Kasumi-1 (cell line): ENCODE data around the gene CELSR3.

Experiments used
- DNase-seq, 2 experiments: peaks; one replicate each; lab custom pipeline; 2025; lab: John Stamatoyannopoulos, UW

The CELSR3 gene

DNA sequence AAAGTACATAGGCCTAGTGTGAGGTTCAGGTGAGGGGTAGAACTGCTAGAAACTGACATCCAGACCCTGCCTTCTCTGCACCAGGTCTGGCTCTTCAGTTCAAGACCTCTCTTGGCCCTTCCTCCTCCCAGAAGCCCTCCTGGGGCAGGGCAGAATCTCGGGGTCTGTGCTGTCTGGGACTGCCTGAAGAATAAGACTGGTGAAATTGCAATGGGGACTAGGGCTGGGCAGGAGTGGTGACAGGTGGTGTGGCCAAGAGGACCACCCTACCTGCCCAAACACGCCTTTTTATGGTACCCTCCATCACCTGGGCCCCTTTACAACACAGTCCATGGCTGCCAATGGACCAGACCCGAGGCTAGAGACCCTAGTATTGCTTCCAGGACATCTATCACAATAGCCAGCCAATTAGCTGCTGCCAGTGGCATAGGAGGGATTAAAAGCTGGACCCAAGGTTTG lies 24.6 kb upstream of the CELSR3 start:
- no peak for DNase-seq

DNA sequence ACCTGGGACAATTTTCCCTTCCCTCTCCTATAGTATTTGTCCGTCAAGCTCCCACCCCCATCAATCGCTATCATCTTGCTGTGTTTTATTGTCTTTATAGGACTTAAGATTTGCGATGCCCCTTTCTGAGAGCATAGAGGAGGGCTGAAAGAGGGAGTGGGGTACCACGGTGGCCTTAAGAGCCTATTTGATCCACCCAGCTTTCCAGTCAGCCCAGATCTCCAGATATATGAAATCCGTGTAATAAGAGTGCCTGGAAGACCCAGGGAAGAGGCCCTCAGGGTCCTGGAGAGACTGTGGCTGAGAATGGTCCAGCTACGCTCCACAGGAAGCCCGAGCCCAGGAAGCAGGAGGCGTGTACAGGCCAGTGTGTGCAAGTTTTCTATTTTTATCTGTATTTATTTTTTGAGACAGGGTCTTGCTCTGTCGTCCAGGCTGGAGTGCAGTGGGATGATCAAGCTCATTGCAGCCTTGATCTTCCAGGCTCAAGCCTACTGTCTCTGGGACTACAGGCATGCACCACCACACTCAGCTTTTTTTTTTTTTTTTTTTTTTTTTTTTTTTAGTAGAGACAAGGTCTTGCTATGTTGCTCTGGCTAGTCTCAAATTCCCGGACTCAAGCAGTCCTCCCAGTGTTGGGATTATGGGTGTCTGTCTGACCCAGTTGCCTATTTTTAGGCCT lies 24.0 kb upstream of the CELSR3 start:
- peak; percentile 27 to 42 for DNase-seq

DNA sequence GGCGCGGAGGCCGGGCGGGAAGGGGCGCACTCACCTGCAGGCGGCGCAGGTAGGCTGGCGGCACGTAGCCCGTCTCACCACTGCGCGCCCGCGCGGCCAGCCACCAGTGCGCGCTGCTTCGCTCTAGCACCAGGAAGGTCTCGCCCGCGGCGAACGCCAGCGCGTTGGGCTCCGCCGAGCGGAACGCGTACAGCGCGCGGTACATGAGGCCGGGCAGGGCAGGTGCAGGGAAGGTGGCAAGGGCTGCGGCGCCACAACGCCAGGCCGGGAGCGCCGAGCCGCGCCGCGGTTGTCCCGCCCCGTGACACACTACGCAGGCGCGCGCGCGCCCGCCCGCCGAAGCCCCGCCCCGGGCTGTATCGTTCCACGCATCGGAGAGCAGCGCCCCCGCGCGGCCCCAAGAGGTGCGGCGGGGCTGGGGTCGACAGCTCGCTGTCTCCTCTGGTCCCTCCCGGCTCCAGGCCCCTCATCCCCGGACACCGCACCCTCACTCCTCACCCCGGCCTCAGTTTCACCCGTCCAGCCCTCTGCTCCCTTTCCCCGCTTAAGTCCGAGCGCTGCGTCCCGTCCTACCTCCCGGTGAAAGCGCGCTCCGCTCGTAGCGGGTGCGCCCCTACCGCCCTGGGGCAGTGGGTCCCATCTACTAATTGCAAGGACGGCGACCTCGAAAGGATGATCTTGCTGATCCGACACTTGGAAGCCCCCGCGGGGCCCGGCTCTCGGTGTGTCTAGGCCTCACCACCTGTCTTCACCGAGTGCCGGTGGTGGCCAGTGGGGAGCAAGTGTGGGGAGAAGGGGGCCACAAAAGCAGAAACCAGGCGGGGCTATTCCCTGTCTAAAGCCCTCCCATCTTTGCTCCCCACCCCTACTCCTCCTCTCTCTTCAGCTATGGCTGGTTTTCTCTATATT lies 23.2 kb upstream of the CELSR3 start, which contains the start of gene NCKIPSD:
Gene NCKIPSD, minus strand, starts transcription at position 313 of the 909 bp plus-strand sequence. Its CDS starts 108 bp downstream, at position 205.
- peak; percentile 75 to 78 for DNase-seq

DNA sequence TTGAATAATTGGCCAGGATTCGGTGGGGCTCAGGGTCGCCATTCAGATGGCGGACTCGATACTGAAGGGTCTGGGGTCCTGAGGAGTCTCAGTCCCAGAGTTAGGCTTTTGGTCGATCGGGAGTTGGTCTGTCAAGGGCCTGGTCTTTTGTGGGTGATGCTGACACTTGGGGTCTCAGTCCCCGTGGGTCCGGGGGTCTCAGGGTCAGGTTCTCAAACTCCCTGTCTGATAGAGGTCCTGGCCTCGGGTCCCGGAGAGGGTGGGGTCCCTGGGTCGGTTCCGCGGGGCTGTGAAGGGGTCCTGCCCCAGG lies 22.6 kb upstream of the CELSR3 start:
- DNase-seq, result no peak

DNA sequence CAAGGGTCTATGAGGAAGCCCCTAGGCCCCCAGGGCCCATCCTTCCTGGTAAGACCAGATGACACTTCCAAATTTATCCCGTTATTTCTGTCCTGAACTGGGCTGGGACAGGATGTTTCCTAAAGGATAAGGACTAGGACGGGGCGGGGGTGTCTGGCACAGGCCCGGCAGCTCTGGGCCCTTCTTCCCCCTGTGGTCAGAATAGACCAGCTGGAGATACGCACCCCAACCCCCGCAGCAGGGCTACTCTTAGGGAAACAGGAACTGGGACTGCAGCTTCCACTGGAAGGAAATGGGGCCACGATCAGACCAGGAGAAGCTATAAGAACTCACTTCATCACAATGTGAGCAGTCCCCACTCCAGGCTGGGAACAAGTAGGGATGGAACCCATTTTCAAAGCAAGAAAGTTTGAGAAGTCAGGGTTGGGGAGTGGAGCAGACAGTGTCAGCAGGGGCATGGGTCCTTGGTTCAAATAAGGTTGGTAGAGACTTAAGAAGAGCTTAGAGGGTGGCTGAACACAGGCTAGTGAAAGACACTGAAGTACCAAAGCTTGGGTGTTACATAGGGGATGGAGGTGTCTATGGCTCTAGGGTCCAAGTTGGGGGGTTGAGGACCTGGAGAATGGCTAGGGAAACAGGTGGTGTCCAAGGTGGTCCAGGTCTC lies 21.9 kb upstream of the CELSR3 start:
- peak; percentile 50 to 74 for DNase-seq

DNA sequence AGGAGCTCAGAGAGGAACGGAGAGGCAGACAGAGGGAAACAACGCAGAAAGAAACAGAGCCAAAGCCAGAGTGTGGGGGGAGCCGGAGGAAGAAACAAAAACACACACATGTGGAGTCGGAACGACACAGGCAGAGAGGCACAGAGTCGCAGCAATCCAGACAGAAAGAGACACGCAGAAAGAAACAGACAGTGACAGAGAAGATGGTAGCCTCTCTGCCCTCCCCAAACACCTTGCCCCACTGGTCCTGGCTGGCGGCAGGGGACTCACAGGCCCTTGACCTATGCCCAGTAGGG lies 21.3 kb upstream of the CELSR3 start:
- DNase-seq, result no peak

DNA sequence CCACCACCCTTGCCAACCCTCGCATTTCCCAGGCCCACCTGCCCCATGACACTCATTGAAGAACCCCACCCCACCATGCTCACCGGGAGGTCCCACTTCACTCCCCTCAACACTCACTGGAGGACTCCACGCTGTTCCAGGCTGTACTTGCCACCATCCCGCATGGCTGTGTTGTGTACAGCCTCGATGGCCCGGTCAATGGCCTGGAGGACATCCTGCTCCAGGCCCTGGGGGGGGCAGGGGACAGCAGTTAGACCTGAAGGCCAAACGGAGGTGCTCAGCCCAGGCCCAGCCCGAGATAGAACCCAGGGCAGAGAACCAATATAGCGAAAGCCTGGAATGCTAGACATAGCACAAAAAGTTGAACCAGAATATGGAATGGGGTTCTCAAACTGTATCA lies 20.1 kb upstream of the CELSR3 start:
- DNase-seq, result no peak

DNA sequence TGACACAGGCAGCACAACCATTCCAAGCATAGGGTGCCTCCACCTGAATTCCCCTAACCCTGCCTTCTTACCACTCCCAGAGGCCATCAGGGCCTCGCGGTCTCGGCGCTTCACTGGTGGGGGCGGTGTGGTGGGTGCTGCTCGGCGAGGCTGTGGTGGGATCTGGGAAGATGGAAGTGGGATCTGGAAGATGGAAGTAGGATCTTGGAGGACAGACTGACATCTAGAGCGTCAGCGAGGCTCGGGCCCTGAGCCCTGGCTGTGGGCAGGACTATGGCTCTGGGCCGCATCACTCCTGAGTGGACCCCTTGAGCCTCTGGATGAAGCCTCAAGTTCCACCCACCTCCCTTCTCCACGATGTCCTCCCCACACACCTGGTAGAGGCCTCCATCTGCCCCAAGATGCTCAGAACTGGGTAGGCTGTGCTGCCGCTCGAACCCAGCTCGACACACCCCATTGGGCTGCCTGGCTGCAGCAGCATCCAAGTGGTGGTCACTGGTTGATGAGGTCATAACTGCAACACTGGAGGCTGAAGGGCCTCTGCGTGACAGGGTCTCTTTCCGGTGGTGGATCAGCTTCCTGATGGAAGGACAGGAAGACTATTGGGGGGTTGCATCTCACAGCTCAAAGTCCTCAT lies 19.4 kb upstream of the CELSR3 start:
- DNase-seq, result no peak

DNA sequence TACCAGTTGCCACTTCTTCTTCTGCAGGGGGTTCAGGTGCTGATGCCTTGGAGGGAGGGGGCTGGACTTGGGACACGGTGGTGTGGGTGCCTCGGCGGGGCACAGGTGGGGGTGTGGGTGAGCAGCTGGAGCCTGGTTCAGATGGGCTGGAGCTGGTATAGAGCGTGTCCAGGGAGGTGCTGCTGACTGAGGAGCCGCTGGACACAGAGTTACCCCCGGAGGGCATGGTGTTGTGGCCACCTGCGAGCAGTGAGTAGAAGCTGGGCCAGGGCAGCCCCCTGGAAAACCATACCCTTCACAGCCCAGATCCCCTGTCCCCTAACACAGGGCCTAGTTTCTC lies 18.8 kb upstream of the CELSR3 start:
- DNase-seq, result no peak

DNA sequence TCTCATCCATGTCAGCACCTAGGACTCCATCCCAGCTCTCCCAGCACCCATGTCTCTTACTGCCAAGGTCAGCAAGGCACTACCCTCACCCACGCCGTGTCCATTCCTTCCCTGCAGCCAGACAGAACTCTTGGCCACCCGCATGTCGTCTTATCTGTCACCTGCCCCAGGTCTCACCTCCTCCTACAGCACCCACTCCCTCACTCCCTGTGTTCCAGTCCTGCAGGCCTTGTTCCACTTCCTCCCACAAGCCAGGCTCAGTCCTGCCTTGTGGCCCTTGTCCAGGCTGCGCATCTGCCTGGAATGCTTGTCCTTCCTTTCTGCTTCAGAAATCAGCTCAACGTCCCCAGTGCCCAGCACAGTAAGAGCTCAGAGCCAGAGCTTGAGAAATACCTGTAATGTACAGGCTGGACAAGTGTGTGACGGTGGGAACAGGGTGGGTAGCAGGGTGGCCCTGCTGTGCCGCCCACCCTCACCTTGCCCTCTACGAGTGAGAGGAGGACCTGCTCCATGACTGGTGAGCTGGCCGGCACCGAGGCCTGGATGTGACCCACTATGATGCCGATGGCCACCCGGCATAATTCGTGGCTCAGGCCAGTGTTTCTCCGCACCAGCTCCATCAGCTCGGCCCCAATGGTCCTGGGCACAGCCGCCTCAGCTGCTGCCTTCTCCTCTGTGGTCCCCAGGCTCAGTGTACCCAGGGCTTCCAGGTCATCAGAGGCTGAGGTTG lies 18.3 kb upstream of the CELSR3 start:
- DNase-seq, result no peak

DNA sequence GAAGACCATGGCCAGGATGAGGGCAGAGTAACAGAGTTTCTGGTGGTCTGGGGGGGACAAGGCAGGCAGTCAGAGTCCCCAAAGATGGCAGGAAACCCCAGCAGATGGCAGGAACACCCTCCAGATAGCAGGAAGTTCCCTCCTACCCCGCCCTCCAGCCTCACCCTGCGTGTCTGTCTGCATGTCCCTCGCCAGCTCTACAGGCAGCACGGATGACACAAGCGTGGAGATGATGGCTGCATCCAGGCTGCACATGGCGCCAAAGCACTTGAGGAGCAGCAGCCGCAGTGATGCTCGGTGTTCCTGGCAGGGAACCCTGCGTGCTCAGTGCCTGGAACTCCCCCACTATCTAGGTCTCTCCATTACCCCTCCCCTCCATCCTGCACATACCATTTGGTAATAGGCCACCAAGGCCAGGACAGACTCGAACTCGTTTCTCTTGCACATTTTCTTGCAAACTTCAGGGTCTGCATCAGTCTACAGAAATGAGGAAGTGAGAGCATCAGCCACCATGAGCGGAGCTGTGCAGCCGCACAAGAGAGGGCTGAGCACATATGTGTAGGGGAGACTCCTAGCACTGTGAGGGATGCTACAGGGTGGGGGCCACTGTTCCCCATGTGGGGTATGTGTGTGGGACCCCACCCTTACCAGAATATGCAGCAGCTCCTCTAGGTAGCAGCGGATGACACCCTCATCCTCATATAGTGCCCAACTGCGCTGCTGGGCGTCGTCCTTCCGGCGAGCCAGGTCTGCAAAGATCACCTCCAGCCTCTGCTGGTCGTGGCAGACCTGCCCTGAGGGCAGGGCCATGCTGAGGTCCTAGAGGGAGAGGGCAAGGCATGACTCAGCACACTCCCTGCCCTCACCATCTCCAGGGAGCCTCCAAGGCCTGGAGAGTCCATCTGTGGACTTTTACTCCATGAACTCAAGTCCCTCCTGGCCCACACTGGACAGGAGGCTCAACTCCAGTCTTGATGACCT lies 17.0 kb upstream of the CELSR3 start:
- DNase-seq, result peak; percentile 61 to 66

DNA sequence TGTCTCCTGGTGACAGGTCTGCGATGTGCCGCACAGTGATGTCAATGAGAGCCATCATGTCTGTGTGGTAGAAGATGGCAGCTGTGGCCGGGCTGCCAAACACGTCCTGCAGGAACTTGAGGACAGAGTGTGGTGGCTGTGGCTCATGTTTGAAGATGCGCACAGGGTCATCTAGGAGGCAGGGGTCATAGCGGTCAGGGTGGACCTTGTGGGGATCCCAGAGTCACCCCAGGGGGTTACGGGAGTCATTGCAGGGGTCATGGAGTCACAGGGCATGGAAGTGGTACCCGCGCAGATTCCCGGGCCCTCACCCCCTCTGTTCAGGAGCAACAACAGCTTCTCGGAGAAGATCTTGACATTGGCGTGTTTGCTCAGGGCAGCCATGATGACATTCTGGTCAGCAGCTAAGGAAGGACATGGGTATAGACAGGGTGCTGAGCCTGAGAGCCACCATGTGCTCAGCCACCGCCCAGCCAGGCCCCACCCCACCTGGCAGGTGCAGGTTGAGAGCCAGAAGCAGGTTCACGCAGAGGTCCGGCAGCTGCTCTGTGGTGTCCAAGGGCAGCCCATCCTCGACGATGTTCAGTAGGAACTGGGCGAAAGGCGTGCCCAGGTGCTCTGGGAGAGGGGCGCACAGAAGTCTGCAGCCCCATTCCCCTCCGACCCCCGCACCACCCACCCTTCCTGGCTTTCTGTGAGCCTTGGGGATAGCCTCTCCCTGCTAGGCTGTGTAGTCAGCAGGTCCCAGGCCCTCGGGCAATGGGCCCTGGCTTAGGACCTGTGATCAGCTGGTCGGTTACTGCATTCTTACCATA lies 16.1 kb upstream of the CELSR3 start:
- no peak for DNase-seq

DNA sequence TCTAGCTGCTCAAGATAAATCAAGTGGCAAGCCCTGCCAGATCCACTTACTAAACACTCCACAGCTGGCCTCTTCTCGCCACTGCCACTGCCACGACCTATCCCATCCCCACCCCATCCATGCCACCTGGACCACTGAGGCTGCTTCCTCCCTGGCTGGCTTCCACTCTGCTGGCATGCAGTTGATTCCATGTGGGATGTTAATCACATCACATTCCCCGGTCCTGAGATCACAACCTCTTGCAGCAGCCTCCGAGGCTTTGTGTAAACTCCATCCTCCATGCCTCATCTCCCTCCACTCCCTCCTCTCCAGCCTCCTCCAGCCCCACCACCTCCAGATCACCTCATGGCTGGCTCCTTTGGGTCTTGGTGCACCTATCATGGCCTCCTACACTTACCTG lies 15.4 kb upstream of the CELSR3 start:
- DNase-seq, result no peak

DNA sequence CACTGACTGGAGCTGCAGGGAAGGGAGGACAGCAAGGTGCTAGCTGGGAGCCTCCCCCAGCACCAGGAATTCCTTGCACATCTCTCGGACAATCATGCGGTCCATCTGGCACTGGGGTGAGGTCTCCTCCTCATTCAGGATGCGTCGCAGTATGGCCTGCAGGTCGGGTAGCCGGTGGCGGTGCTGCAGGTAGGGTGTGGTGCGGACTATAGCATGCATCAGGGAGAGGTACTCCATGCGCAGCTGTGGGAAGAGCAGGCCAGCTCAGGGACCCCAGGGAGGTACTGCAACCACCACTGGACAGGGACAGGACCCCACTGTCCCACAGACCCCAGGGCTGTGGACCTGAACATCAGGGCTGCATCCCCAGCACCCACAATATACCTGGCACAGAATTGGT lies 11.8 kb upstream of the CELSR3 start:
- DNase-seq, result no peak

DNA sequence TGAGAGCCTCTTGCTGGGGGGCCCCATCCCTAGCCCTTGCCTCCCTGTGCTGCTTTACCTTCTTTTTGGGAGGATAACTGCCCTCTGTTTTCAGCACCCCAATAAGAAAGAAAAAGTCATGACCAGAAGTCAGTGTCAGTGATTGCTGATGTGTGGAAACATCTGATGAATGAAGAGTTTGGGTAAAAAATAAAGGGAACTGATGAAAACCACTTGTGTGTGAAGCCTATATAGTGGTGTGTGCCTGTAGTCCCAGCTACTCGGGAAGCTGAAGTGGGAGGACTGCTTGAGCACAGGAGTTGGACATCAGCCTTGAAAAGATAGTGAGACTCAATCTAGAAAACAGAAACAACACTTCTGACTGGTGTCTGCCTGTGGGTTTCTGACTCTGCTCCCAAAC lies 9.8 kb upstream of the CELSR3 start:
- no peak for DNase-seq

DNA sequence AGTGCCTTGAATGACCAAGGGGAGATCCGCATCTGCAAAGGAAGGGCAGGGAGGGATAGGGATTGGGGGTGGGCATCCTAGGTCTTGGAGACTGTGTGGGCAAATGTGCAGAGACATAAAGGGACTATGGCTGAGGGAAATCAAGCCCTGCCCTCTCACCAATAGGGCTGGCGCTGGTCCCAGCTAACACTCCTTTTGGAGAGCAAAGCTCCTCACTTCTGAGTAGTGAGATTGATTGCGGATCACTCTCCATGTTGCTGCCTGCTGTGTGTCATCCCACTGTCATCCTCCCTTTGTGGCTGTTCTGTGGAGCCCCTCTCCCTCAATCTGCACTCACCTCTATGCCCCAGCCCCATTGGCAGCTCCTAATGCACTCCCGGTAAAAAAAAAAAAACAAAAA lies 2.2 kb upstream of the CELSR3 start:
- DNase-seq, result no peak

DNA sequence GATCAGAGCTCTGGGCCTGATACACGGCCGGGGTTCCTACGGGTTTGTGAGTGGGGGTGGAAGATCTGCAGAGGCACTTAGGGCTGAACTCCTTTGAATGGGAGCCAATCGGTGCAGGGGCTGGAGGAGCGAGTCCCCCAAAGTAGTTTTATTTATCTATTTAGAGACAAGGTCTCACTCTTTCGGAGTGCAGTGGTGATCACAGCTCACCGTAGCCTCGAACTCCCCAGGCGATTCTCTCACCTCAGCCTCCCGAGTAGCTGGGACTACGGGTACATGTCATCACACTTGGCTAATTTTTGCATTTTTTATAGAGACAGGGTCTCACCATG lies 1.6 kb upstream of the CELSR3 start:
- no peak for DNase-seq

DNA sequence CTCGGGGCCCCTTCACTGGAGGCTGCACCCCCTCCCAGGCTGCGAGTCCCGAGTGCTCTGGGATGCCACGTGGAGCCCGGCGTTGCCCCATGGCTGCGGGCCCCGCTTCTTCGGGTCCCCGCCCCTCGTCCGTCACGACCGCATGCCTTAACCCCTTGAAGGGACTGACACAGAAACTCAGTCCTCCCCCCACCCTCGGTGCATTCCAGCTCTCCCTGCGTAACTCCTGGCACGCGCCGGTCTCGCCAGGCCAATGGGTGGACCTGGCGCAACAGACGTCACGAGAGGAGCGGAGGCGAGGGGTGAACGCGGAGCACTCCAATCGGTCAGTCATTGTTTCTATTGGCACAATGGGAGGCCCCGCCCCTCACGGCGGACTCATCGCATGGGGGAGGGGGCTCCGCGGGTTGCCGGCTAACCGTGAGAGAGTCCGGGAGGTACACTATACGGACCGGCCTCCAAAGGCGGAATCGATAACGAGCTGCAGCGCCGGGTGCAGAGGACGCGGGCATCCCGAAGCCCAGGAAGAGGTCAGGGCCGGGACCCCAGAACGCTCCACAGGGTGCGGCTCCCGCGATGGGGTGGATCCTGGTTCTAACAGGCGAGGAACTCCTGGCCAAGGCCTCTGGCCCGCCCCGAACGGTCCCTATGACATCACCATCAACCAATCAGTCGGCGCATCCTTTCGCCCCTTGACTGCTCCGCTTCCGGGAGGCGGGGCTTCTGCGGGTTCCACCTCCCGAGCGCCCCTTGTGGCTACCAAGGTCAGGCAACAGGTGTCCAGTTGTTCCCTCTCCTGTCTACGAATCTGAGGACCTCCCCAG lies 1.0 kb upstream of the CELSR3 start:
- DNase-seq, result peak; percentile 93

DNA sequence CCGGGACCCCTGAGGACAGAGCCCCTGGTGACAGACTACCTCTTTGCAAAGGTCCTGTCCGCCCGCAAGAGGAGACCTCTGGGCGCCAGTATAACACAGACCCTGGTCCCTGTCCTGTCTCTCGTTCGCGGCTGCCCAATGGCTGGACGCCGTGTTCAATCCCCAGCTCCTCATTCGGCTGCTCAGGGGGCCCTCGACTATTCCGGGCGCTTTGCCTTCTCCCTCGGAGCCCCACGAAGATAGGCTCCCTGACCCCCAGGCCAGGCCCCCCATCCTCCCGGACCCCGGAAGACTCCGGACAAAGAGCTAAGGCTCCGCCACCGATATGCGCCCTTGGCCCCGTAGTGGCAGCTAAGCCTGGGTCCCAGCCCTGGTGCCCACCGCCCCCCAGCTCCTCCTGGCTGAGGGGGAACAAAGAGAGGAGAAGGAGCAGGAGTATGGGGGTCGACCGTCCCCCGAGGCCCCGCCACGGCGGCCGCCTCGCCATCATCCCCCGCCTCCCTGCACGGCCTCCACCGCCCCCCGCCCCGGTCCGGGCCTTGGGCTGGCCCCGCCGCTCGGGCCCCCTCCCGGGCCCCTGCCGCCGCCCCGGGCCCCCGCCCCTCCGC lies 437 bp downstream of the CELSR3 start:
- no peak for DNase-seq
